Kidney (tissue), 14 donors: ENCODE data around the gene TCERG1. TPM values are rescaled to one million over a fixed set of nuclear protein-coding genes. Genes with fewer than 3 reads are reported as not detected.

Source experiments
- DNase-seq, 5 donors: peaks; one replicate each; pipeline ENCODE4 v3.0.0-alpha.2; 2013 to 2020
- FAIRE-seq: peaks from 2 replicates; lab custom pipeline; 2012; peaks lifted over from hg19 to GRCh38; lab: Jason Lieb, UNC
- H3K27ac ChIP-seq, 2 donors: one replicate each; pipeline ENCODE4 v1.7.0; 2013; ENCODE audit warnings: low read depth in 2 of 2, low read length in 2 of 2, inconsistent platforms in 1 of 2
- H3K27me3 ChIP-seq: one replicate; pipeline ENCODE4 v1.7.1; 2013; ENCODE audit warnings: low read length, inconsistent platforms; ENCODE audit not compliant: control insufficient read depth, insufficient read depth
- H3K36me3 ChIP-seq, 3 donors: one replicate each; pipeline versions ENCODE4 v1.7.0 to v1.7.1; 2013; ENCODE audit warnings: low read length in 3 of 3, control low read depth in 1 of 3, inconsistent platforms in 1 of 3; ENCODE audit not compliant: insufficient read depth in 3 of 3, control insufficient read depth in 2 of 3
- H3K4me1 ChIP-seq, 3 donors: one replicate each; pipeline versions ENCODE4 v1.7.0 to v1.7.1; 2013; ENCODE audit warnings: low read length in 3 of 3, inconsistent platforms in 1 of 3, low read depth in 1 of 3; ENCODE audit not compliant: control insufficient read depth in 2 of 3, insufficient read depth in 2 of 3
- H3K4me3 ChIP-seq, 3 donors: one replicate each; pipeline versions ENCODE4 v1.7.0 to v1.8.1; 2013; ENCODE audit warnings: low read length in 3 of 3, control low read depth in 1 of 3, inconsistent platforms in 1 of 3
- H3K9ac ChIP-seq, 3 donors: one replicate each; pipeline versions ENCODE4 v1.7.0 to v1.7.1; 2013; ENCODE audit warnings: low read length in 3 of 3, control low read depth in 1 of 3, inconsistent platforms in 1 of 3
- H3K9me3 ChIP-seq, 3 donors: one replicate each; pipeline versions ENCODE4 v1.7.0 to v1.7.1; 2013; ENCODE audit warnings: low read length in 3 of 3, control low read depth in 1 of 3, inconsistent platforms in 1 of 3; ENCODE audit not compliant: control insufficient read depth in 2 of 3, insufficient read depth in 1 of 3
- CTCF ChIP-seq: IDR thresholded peaks from 3 replicates; pipeline ENCODE4 v1.5.1; 2012; ENCODE audit warnings: mild to moderate bottlenecking, moderate library complexity, borderline replicate concordance; ENCODE audit not compliant: insufficient read depth; ENCODE audit errors: extremely low read depth
- intact Hi-C: fragments of 100-400 bp; cut with DNase I; formaldehyde crosslinking; loops from one replicate; pipeline ENCODE4 v1.11.1; 2022
- polyA plus RNA-seq: library from polyadenylated mRNA; stranded (reverse); fragments of 350-450 nt; fragmentation: Illumina TruSeq; extraction: RNeasy Lipid Tissue Mini Kit (QIAGEN cat#74804); gene quantifications from one replicate; pipeline ENCODE4 v1.2.3, GENCODE V29; 2014; ENCODE audit warnings: low read depth, low replicate concordance; ENCODE audit not compliant: insufficient read depth
- total RNA-seq: library from RNA; stranded (reverse); fragmentation: NEBNext Ultra II Directional; extraction: Animal tissue kit (Norgen Biotek cat#: 25700); gene quantifications from one replicate; pipeline ENCODE4 v1.2.1, GENCODE V29; 2021
- donor health status: control.
- donor health status: control.
- donor health status: control.
- donor health status: control.
- donor health status: control.
- donor health status: DM: yes; HTN: yes; CAD: no.
- donor health status: Normal renal cell carcinoma (clear cell type).

TCERG1 gene
- total and polyA plus RNA-seq, 2 donors from 2014 or later, result 16.7 to 48.6 TPM

- Histone ChIP-seq H3K27ac (no peak overlapping the region), H3K36me3 (peaks cover 3 to 15% (median 8%) of the 10 kb centered on the region in 3 donors), H3K9me3 (no peaks in the 10 kb centered on the region), H3K4me1 (no peaks in the 10 kb centered on the region), H3K9ac (no peak overlapping the region), H3K4me3 (no peak overlapping the region), H3K27me3 (no peaks in the 10 kb centered on the region)
- DNase-seq (no peak), FAIRE-seq (no peak)
- intact Hi-C loops, result no loop called here
- TF ChIP-seq CTCF, result no peak
Observed at GRCh38 chr5:146514575-146514974, 67.4 kb downstream of the TCERG1 start.

DNA sequence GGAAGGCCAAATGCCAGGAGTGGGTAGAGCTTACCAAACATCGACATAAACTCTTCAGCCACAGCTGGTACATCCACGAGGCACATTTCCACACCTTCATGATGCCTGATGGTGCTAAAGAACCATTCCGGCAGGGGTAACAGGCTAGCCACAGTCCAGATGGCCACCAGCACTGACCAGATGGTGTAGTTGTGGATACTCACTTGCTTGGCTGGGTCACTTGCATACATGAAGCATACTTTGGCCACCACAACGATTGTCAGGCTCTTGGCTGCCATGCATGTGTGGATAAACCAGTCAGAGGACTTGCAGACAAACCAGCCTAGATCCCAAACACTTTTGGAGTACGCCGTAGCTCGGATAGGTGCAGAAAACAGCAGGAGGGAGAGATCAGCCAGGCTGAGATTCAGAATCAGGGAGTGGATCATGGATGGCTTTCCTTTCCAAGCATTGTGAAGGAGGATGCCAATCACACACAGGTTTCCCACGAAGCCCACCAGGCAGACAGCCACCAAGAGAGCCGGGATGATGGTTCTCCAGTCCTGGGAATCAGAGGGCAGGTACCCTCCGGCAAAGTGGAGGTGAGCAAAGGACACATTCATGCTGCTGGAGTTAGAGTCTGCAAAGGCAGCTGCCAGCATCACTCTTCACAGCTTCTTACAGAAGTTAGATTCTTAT is 68.5 kb downstream of the TCERG1 start:
- H3K9ac ChIP-seq, result no peak overlapping the region
- no peak overlapping the region for H3K4me3 ChIP-seq
- H3K27ac ChIP-seq, result no peak overlapping the region
- intact Hi-C loops, result no loop called here
- H3K27me3 ChIP-seq, result no peaks in the 10 kb centered on the region
- H3K4me1 ChIP-seq, result no peaks in the 10 kb centered on the region
- no peak for TF ChIP-seq CTCF
- H3K9me3 ChIP-seq, result no peaks in the 10 kb centered on the region
- FAIRE-seq (no peak), DNase-seq (no peak)
- H3K36me3 ChIP-seq, result peaks cover 1 to 6% (median 5%) of the 10 kb centered on the region in 3 donors

DNA sequence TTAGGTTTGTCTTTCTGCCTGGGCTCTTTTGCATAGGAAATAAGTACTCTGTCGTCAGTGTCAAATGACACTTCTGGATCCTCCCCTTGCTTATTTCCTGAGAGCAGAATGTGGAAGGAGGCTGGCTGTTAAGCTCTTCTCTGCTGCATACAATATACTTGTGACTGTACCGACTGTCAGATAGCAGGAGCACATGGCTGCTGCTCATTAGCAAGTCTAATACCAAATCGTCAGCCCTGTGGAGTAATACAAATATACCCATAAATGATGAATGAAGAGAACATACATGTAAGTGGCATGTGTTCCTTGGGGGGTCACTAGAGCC is 69.0 kb downstream of the TCERG1 start, which contains the start of gene GPR151:
Gene GPR151, minus strand, starts transcription at position 40 of the 325 bp plus-strand sequence. CDS start 77 bp downstream, outside the sequence.
- TF ChIP-seq CTCF, result no peak
- intact Hi-C loops, result no loop called here
- peak in 2 of 5 donors; percentile 22 to 46 for DNase-seq
- H3K27ac ChIP-seq, result no peak within 1 kb of the TSS
- no peak within 1 kb of the TSS for H3K4me3 ChIP-seq
- no peak for FAIRE-seq
- no peak within 1 kb of the TSS for H3K9ac ChIP-seq
- no peaks in the 10 kb centered on the region for H3K4me1 ChIP-seq
- no peaks in the 10 kb centered on the region for H3K9me3 ChIP-seq
- no peaks in the 10 kb centered on the region for H3K27me3 ChIP-seq
- H3K36me3 ChIP-seq, result peaks cover 0 to 1% (median 0%) of the 10 kb centered on the region in 3 donors
